BJ (cell line): ENCODE measurements around the gene RABL6. TPM values are rescaled to one million over a fixed set of nuclear protein-coding genes. Genes with fewer than 3 reads are reported as not detected.

Experiments used
- CTCF ChIA-PET: fragments of 350-600 bp; formaldehyde crosslinking; extraction: SDS; loops from one replicate; lab custom pipeline; 2021; ENCODE audit warnings: antibody characterized with exemption, inconsistent platforms; lab: Yijun Ruan, JAX
- POLR2A ChIA-PET: fragments of 300-600 bp; sonication (Branson Sonifier 250); formaldehyde crosslinking; extraction: SDS; loops from one replicate; lab custom pipeline; 2021; ENCODE audit warnings: antibody characterized with exemption; lab: Charles Lee
- DNase-seq: peaks from one replicate; pipeline ENCODE4 v3.0.0-alpha.2; 2011; ENCODE audit warnings: low read depth
- H3K27me3 ChIP-seq: 2 replicates; pipeline ENCODE4 v1.6.0; 2011; ENCODE audit warnings: low read length; ENCODE audit not compliant: control insufficient read depth, insufficient read depth
- H3K36me3 ChIP-seq: 2 replicates; pipeline ENCODE4 v1.5.1; 2011; ENCODE audit warnings: low read length; ENCODE audit not compliant: control insufficient read depth, insufficient read depth
- H3K4me3 ChIP-seq: 2 replicates; pipeline ENCODE4 v1.5.1; 2011; ENCODE audit warnings: low read depth, mild to moderate bottlenecking, control low read depth, low read length
- CTCF ChIP-seq: IDR thresholded peaks from 2 replicates; pipeline ENCODE4 v1.5.1; 2011; ENCODE audit warnings: low read depth, mild to moderate bottlenecking, control low read depth, inconsistent platforms, low read length, moderate library complexity; ENCODE audit not compliant: insufficient read depth
- polyA plus RNA-seq: library from polyadenylated mRNA; depleted of rRNA; stranded (reverse); fragments of >200 nt; gene quantifications from 2 replicates; pipeline ENCODE4 v1.2.3, GENCODE V29; 2011

RABL6 gene
- polyA plus RNA-seq, 1 experiment, result 60.2 TPM

- DNase-seq, result no peak
- no peak overlapping the region for H3K4me3 ChIP-seq
- CTCF ChIA-PET, result interaction anchor here (0.6 to 1.9 kb wide), 2 partner anchors 15 to 65 kb away, joined by 3 to 6 read pairs; no protein-coding TSS in a partner anchor
- peaks cover 27% of the 10 kb centered on the region for H3K36me3 ChIP-seq
- H3K27me3 ChIP-seq, result no peaks in the 10 kb centered on the region
- TF ChIP-seq CTCF, result no peak
- POLR2A ChIA-PET, result no interaction called here
Measured at GRCh38 chr9:136858844-136859757, 51.4 kb downstream of the RABL6 start.

DNA sequence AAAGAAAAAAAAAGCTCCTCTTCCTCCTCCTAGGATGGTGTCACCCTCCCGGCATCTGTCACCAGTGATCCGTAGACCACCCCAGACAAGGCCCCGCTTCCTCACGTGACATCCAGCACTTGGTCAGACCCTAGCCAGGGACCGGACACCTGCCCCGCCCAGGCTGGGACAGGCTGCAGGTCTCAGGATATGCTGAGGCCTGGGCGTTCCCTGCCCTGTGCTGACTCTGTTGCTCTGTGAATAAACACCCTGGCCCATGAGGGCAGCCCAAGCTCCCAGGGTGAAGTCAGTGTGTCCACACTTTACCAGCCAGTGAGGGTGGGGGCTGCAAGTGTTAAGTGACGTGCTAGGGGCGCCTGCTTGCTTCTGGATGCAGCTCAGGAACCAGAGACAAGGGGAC lies 52.8 kb downstream of the RABL6 start:
- H3K4me3 ChIP-seq, result no peak overlapping the region
- no peak for DNase-seq
- H3K36me3 ChIP-seq, result peaks cover 27% of the 10 kb centered on the region
- no peak for TF ChIP-seq CTCF
- POLR2A ChIA-PET, result no interaction called here
- CTCF ChIA-PET, result interaction anchor here (0.5 to 1.3 kb wide), 3 partner anchors 10 to 27 kb away, joined by 3 to 4 read pairs (median 3); no protein-coding TSS in a partner anchor
- no peaks in the 10 kb centered on the region for H3K27me3 ChIP-seq

DNA sequence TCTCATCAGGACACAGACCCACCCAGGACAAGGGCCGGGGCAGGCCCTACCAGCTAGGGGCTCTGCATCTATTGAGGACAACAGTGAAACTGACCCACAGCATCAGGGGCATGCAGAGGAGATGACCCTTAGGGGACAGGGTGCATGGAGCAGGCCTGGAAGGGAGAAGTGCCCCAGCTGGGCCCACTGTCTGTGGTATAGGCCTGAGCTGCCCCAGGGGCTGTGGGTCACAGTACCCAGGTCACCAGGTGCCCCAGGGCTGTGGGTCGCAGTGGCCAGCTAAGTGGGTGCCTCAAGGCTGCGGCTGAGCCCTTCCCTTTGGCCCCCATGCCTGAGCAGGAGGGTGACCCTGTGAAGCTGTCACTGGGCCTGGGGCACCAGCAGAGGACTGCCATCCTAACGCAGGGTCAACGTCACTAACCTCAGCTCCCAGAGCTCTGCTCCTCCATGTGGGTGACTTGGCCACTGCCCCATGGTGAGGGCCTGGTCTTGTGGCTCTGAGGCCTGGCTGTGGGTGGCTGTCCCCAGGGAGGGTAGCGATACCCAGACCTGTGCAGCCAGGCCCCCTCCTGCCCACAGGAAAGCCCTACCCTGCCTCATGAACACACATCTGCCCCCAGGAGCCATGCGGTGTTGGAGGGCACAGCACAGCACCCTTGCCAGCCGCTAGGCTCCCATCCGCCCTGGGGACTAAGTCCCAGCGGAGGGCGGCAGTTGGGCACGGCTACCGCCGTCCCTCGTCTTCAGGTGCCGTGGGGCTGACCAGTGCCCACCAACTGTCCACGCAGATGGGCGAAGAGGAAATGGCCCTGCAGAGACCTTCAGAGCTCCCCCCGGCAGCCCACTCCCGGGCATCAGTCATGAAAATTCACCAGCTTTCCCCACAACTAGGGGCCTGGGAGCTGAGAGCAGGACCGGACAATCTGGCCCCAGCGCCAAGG lies 53.5 kb downstream of the RABL6 start:
- CTCF ChIA-PET, result interaction anchor here (0.5 to 1.3 kb wide), 3 partner anchors 11 to 28 kb away, joined by 3 to 4 read pairs (median 3); no protein-coding TSS in a partner anchor
- no peaks in the 10 kb centered on the region for H3K27me3 ChIP-seq
- H3K36me3 ChIP-seq, result peaks cover 27% of the 10 kb centered on the region
- POLR2A ChIA-PET, result no interaction called here
- TF ChIP-seq CTCF, result no peak
- H3K4me3 ChIP-seq, result no peak overlapping the region
- DNase-seq, result no peak

DNA sequence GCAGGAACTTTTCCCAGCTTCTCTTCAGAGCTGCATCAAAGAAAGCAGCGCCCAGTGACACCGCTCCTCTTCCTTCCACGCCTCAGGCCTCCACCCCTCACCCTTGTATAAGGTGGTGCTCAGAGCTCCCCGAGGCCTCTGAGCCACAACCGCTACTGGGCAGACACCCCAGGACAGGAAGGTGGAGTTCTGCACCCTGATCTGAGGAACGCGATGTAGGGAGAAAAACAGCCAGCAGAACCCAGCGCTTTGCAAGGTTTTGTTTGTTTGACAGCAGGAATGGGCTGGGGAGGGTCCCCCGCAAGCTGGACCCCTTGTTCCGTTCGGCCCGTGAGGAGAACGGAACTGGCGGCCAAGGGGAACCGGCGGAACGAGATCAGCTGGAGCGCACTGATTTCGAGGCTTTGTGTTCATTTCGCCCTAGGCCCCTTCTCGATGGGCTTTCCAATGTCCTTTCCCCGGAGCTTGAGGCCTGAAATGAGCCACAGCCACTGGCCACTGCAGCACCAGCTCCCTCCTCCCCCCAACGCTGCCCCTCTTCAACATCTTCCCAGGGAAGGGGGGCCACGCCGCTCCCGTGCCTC lies 54.2 kb downstream of the RABL6 start:
- TF ChIP-seq CTCF, result no peak
- CTCF ChIA-PET, result no interaction called here
- Histone ChIP-seq H3K4me3 (no peak overlapping the region), H3K27me3 (no peaks in the 10 kb centered on the region), H3K36me3 (peaks cover 27% of the 10 kb centered on the region)
- DNase-seq, result no peak
- POLR2A ChIA-PET, result no interaction called here
